ENCODE results near the gene LRRC70.

DNA sequence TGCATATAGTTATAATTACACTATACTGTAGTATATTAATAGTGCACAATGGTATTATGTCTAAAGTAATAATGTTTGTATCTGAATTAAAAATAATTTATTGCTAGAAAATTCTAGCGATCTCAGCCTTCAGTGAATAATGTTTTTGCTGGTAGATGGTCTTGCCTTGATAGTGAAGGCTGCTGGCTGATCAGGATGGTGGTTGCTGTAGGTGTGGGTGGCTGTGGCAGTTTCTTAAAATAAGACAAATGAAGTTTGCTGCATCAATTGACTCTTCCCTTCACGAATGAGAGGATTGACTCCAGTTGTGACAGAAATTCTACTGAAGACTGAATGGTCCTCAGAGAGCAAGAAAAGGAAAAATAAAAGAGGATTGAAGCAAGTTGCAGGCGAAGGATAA, 19.7 kb upstream of the LRRC70 start:
- TF ChIP-seq EP300 (IDR thresholded peaks at IDR 0.05) (no peak), POLR2AphosphoS5 (IDR thresholded peaks at IDR 0.05) (no peak)
- TF ChIP-seq, protein P1, sequence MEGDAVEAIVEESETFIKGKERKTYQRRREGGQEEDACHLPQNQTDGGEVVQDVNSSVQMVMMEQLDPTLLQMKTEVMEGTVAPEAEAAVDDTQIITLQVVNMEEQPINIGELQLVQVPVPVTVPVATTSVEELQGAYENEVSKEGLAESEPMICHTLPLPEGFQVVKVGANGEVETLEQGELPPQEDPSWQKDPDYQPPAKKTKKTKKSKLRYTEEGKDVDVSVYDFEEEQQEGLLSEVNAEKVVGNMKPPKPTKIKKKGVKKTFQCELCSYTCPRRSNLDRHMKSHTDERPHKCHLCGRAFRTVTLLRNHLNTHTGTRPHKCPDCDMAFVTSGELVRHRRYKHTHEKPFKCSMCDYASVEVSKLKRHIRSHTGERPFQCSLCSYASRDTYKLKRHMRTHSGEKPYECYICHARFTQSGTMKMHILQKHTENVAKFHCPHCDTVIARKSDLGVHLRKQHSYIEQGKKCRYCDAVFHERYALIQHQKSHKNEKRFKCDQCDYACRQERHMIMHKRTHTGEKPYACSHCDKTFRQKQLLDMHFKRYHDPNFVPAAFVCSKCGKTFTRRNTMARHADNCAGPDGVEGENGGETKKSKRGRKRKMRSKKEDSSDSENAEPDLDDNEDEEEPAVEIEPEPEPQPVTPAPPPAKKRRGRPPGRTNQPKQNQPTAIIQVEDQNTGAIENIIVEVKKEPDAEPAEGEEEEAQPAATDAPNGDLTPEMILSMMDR (IDR thresholded peaks at IDR 0.05) = no peak

Data from upper lobe of left lung (tissue), 4 donors.